CD14-positive monocyte (primary cell): Measurements from ENCODE around the gene PLXNB1. TPM values are rescaled to one million over a fixed set of nuclear protein-coding genes. Genes with fewer than 3 reads are reported as not detected.

Experiments used
- DNase-seq, 3 donors: peaks; one replicate each; pipeline ENCODE4 v3.0.0-alpha.2; 2011 to 2022
- H2AFZ ChIP-seq: 2 replicates; pipeline ENCODE4 v1.6.0; 2012; ENCODE audit warnings: mild to moderate bottlenecking, low read depth, low read length, inconsistent platforms; ENCODE audit not compliant: insufficient read depth, poor library complexity, severe bottlenecking
- H3K27ac ChIP-seq, 2 donors: 1 replicate in 1 of 2; 2 replicates in 1 of 2; pipeline ENCODE4 v1.5.1; 2012 to 2013; ENCODE audit warnings: low read length in 2 of 2, control low read depth in 1 of 2, inconsistent platforms in 1 of 2, low read depth in 1 of 2, mild to moderate bottlenecking in 1 of 2
- H3K27me3 ChIP-seq, 2 donors: one replicate each; pipeline versions ENCODE4 v1.6.0 to v1.6.1; 2011 to 2013; ENCODE audit warnings: low read length in 2 of 2; ENCODE audit not compliant: control insufficient read depth in 2 of 2, insufficient read depth in 2 of 2
- H3K36me3 ChIP-seq, 2 donors: replicated peaks in 1 of 2; 1 replicate in 1 of 2; 2 replicates in 1 of 2; pipeline versions ENCODE4 v1.5.1 to v1.6.1; 2012 to 2013; ENCODE audit warnings: low read length in 2 of 2, control low read depth in 1 of 2, inconsistent platforms in 1 of 2, mild to moderate bottlenecking in 1 of 2; ENCODE audit not compliant: insufficient read depth in 2 of 2, control insufficient read depth in 1 of 2
- H3K4me1 ChIP-seq, 2 donors: 1 replicate in 1 of 2; 2 replicates in 1 of 2; pipeline versions ENCODE4 v1.5.1 to v1.6.1; 2012 to 2013; ENCODE audit warnings: low read length in 2 of 2, control low read depth in 1 of 2, inconsistent platforms in 1 of 2, mild to moderate bottlenecking in 1 of 2, moderate library complexity in 1 of 2; ENCODE audit not compliant: insufficient read depth in 2 of 2, control insufficient read depth in 1 of 2
- H3K4me2 ChIP-seq: replicated peaks from 2 replicates; pipeline ENCODE3; 2012; ENCODE audit warnings: low read length, moderate library complexity, mild to moderate bottlenecking; ENCODE audit not compliant: poor library complexity, severe bottlenecking; ENCODE audit errors: extremely low read depth
- H3K4me3 ChIP-seq, 3 experiments: fragments of 200-600 bp in 1 of 3; sonication (generic) in 1 of 3; replicated peaks in 1 of 3; 1 replicate in 2 of 3; 2 replicates in 1 of 3; pipeline ENCODE4 v1.5.1; 2011 to 2013; ENCODE audit warnings: low read length in 3 of 3, mild to moderate bottlenecking in 3 of 3, control low read depth in 2 of 3, low read depth in 2 of 3, inconsistent platforms in 1 of 3, moderate library complexity in 1 of 3
- H3K79me2 ChIP-seq: 2 replicates; pipeline ENCODE4 v1.6.0; 2012; ENCODE audit warnings: mild to moderate bottlenecking, control low read depth, inconsistent platforms, low read length, moderate library complexity; ENCODE audit not compliant: insufficient read depth
- H3K9ac ChIP-seq: 2 replicates; pipeline ENCODE4 v1.6.0; 2017; ENCODE audit warnings: low read length, mild to moderate bottlenecking; ENCODE audit not compliant: insufficient read depth, poor library complexity, severe bottlenecking
- H3K9me3 ChIP-seq, 2 donors: replicated peaks in 1 of 2; 1 replicate in 1 of 2; 2 replicates in 1 of 2; pipeline versions ENCODE4 v1.5.1 to v1.6.1; 2012 to 2013; ENCODE audit warnings: low read length in 2 of 2, control low read depth in 1 of 2; ENCODE audit not compliant: control insufficient read depth in 1 of 2, insufficient read depth in 1 of 2
- H4K20me1 ChIP-seq: 2 replicates; pipeline ENCODE4 v1.6.0; 2012; ENCODE audit warnings: mild to moderate bottlenecking, low read length, control low read depth, moderate library complexity; ENCODE audit not compliant: insufficient read depth
- H3K27ac Mint-ChIP-seq, 7 donors: one replicate each; pipeline ENCODE4 v1.8.0; 2020; ENCODE audit warnings: mild to moderate bottlenecking in 7 of 7, mixed read lengths in 7 of 7, moderate library complexity in 6 of 7, inconsistent platforms in 2 of 7
- H3K27me3 Mint-ChIP-seq, 3 donors: one replicate each; pipeline ENCODE4 v1.8.0; 2021 to 2022; ENCODE audit warnings: low read depth in 3 of 3, mild to moderate bottlenecking in 3 of 3, mixed read lengths in 3 of 3, moderate library complexity in 3 of 3, inconsistent platforms in 1 of 3
- H3K36me3 Mint-ChIP-seq, 2 donors: one replicate each; pipeline ENCODE4 v1.8.0; 2020; ENCODE audit warnings: mixed read lengths in 2 of 2, inconsistent platforms in 1 of 2, mild to moderate bottlenecking in 1 of 2
- H3K4me1 Mint-ChIP-seq: one replicate; pipeline ENCODE4 v1.8.0; 2020; ENCODE audit warnings: mild to moderate bottlenecking, mixed read lengths
- H3K4me3 Mint-ChIP-seq, 2 donors: one replicate each; pipeline ENCODE4 v1.8.0; 2020; ENCODE audit warnings: mild to moderate bottlenecking in 2 of 2, mixed read lengths in 2 of 2, moderate library complexity in 1 of 2
- H3K9me3 Mint-ChIP-seq, 7 donors: one replicate each; pipeline ENCODE4 v1.8.0; 2020 to 2022; ENCODE audit warnings: mixed read lengths in 7 of 7, mild to moderate bottlenecking in 6 of 7, moderate library complexity in 6 of 7, inconsistent platforms in 2 of 7
- WGBS: methylation state at CpG from one replicate; pipeline ENCODE4 v1.1.5; 2013; ENCODE audit warnings: missing lambda C conversion rate; ENCODE audit not compliant: insufficient coverage; 5-methylcytosine and 5-hydroxymethylcytosine counted together
- intact Hi-C, 2 donors: fragments of 100-400 bp; cut with micrococcal nuclease; formaldehyde crosslinking; loops; one replicate each; pipeline versions ENCODE4 v1.15.0 to v1.15.1; 2023
- polyA plus RNA-seq, 3 donors: library from polyadenylated mRNA; depleted of rRNA in 1 of 3; unstranded in 2 of 3; stranded (reverse) in 1 of 3; fragments of 300-500 nt in 2 of 3; fragments of >200 nt in 1 of 3; fragmentation: Illumina TruSeq in 2 of 3; gene quantifications; 1 replicate in 2 of 3; 2 replicates in 1 of 3; pipeline ENCODE4 v1.2.3, GENCODE V29; 2012 to 2021
- TF ChIP-seq, protein P1 (sequence below): fragments of 200-600 bp; IDR thresholded peaks from one replicate; pipeline ENCODE4 v1.8.0; 2022; ENCODE audit warnings: antibody characterized with exemption, mild to moderate bottlenecking

PLXNB1 gene
- polyA plus RNA-seq, 3 donors, result 0.14 to 4.3 TPM; not detected in 1

DNA sequence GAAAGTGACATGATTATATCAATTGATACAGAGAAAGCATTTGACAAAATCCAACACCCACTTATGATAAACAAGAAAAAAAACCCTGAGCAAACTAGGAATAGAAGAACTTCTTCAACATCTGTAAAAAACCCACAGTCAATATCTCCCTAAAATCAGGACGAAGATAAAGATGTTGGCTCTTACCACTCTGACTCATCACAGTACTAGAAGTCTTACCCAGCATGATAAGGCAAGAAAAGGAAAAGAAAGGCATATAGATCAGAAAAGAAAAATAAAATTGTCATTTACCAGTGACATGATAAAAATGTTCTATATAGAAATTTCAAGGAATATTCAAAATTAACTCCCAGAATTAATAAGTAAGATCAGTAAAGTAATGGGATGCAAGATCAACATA lies 65.0 kb downstream of the PLXNB1 start:
- peaks cover 9 to 29% (median 16%) of the 10 kb centered on the region in 7 donors for H3K9me3 Mint-ChIP-seq
- Histone ChIP-seq H3K9me3 (peaks cover 3 to 8% of the 10 kb centered on the region in 2 donors), H4K20me1 (no peaks in the 10 kb centered on the region), H3K27ac (no peak overlapping the region), H3K4me2 (no peak overlapping the region), H3K36me3 (no peaks in the 10 kb centered on the region), H3K9ac (no peak overlapping the region), H3K27me3 (no peaks in the 10 kb centered on the region), H3K4me1 (peaks cover 14 to 18% of the 10 kb centered on the region in 2 donors), H3K79me2 (no peaks in the 10 kb centered on the region), H2AFZ (no peak overlapping the region), H3K4me3 (no peak overlapping the region)
- no peaks in the 10 kb centered on the region for H3K36me3 Mint-ChIP-seq
- no peak overlapping the region for H3K4me3 Mint-ChIP-seq
- DNase-seq, result no peak
- H3K4me1 Mint-ChIP-seq, result peaks cover 28% of the 10 kb centered on the region
- TF ChIP-seq, protein P1, sequence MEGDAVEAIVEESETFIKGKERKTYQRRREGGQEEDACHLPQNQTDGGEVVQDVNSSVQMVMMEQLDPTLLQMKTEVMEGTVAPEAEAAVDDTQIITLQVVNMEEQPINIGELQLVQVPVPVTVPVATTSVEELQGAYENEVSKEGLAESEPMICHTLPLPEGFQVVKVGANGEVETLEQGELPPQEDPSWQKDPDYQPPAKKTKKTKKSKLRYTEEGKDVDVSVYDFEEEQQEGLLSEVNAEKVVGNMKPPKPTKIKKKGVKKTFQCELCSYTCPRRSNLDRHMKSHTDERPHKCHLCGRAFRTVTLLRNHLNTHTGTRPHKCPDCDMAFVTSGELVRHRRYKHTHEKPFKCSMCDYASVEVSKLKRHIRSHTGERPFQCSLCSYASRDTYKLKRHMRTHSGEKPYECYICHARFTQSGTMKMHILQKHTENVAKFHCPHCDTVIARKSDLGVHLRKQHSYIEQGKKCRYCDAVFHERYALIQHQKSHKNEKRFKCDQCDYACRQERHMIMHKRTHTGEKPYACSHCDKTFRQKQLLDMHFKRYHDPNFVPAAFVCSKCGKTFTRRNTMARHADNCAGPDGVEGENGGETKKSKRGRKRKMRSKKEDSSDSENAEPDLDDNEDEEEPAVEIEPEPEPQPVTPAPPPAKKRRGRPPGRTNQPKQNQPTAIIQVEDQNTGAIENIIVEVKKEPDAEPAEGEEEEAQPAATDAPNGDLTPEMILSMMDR, result no peak
- H3K27ac Mint-ChIP-seq, result no peak overlapping the region
- H3K27me3 Mint-ChIP-seq, result peaks cover 0 to 2% (median 1%) of the 10 kb centered on the region in 3 donors
- WGBS, result no CpG with 5 or more reads among the region's 1 CpG
- intact Hi-C loops, result no loop called here

GRCh38 chr3:48361928-48362327 lies 68.0 kb downstream of the PLXNB1 start:
- no peak for DNase-seq
- no peak overlapping the region for H3K27ac ChIP-seq
- H3K4me1 Mint-ChIP-seq, result peaks cover 17% of the 10 kb centered on the region
- H3K4me2 ChIP-seq, result no peak overlapping the region
- no peaks in the 10 kb centered on the region for H4K20me1 ChIP-seq
- no peaks in the 10 kb centered on the region for H3K36me3 Mint-ChIP-seq
- H3K9me3 Mint-ChIP-seq, result peaks cover 11 to 46% (median 26%) of the 10 kb centered on the region in 7 donors
- no peaks in the 10 kb centered on the region for H3K79me2 ChIP-seq
- no peak overlapping the region for H3K9ac ChIP-seq
- H3K36me3 ChIP-seq, result no peaks in the 10 kb centered on the region
- H3K4me1 ChIP-seq, result peaks cover 13 to 18% of the 10 kb centered on the region in 2 donors
- H3K4me3 ChIP-seq, result no peak overlapping the region
- no peak overlapping the region for H3K27ac Mint-ChIP-seq
- H3K9me3 ChIP-seq, result peaks cover 17% of the 10 kb centered on the region in 2 donors
- H3K27me3 Mint-ChIP-seq, result peaks cover 0 to 6% (median 1%) of the 10 kb centered on the region in 3 donors
- H3K27me3 ChIP-seq, result no peaks in the 10 kb centered on the region
- H3K4me3 Mint-ChIP-seq, result no peak overlapping the region
- intact Hi-C loops, result no loop called here
- TF ChIP-seq, protein P1, result no peak
- H2AFZ ChIP-seq, result no peak overlapping the region
